Stimulated activated CD4-positive, alpha-beta T cell treated with anti-CD3 and anti-CD28 coated beads, Interleukin-1b, Interleukin-23, amount 100 ng/mL, for 4 hours (primary cell): Measurements from ENCODE around the gene FNDC8.
A peak's percentile ranks its signal among the peaks of the same experiment; 100 is the strongest.
"Not testable (repeated sequence)": the region's sequence is repeated elsewhere in the genome, so short reads cannot be mapped to it uniquely, and the experiment has no call there.

Experiments
- DNase-seq, 2 donors: peaks; one replicate each; pipeline ENCODE4 v3.0.0-alpha.2; 2020; ENCODE audit warnings: low read depth in 2 of 2

Gene FNDC8

DNA sequence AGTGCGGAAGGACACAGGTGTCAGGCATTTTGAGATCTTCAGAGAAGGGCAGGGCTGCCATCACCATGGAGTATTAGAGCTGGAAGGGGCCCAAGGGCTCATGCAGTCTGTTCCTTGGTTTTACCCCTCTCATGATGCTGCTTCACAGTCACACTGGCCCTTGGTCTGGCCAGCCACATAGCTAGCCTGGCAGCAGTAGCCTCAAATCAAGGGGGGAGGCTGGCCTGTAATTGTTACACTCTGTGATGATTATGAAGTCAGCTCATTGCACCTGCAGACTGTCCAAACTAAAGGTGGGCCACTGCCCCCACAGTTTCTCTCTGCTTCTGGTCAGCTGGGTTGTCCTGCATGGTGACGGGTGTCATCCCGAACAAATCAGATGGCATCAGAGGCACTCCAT, at the start of gene FNDC8:
Gene FNDC8 (plus strand): TSS at position 301 of the 400 bp plus-strand sequence. CDS start 79 bp downstream, at position 380.
- DNase-seq = no peak

DNA sequence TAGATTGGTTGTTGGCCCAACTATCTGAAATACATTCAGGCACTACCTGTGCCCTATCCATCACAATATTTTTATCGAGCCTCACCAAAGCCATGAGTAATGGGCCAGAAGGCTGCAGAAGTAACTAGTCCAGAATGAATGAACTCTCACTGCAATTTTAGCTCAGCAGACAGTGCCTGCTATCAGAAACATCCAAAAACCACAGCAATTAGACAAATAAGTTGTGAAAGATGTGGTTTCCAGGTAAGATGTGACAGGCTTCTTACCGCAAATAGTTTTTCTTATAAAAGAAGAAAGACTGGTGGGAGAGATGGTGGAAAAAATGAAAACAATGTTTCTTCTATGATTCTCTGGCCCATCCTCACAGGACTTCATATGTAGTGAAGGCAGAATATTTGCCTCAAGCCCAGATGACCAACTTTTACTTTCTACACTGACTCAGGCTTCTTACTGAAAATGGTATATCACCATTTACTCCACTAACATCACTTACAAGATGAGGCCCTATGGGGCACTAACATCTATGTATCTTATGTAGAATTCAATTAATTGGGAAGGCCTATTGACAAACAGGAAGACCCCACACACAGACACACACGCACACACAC, 48.1 kb upstream of the FNDC8 start:
- DNase-seq = no peak

DNA sequence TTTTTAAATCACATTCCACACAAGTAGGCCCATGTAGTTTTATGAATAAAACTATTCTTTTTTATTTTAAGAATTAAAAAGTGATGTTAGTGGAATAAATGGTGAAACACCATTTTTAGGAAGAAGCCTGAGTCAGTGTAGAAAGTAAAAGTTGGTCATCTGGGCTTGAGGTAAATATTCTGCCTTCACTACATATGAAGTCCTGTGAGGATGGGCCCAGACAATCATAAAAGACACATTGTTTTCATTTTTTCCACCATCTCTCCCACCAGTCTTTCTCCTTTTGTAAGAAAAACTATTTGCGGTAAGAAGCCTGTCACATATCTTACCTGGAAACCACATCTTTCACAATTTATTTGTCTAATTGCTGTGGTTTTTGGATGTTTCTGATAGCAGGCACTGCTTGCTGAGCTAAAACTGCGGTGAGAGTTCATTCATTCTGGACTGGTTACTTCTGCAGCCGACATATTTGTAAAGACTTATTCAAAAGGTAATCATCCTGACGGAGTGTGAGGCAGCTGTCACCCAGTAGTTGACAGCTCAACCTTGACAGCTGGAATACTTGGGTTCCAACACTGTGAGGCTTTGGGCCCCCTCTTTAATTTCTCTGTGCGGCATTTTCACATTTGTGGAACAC, 47.3 kb upstream of the FNDC8 start:
- DNase-seq = no peak

DNA sequence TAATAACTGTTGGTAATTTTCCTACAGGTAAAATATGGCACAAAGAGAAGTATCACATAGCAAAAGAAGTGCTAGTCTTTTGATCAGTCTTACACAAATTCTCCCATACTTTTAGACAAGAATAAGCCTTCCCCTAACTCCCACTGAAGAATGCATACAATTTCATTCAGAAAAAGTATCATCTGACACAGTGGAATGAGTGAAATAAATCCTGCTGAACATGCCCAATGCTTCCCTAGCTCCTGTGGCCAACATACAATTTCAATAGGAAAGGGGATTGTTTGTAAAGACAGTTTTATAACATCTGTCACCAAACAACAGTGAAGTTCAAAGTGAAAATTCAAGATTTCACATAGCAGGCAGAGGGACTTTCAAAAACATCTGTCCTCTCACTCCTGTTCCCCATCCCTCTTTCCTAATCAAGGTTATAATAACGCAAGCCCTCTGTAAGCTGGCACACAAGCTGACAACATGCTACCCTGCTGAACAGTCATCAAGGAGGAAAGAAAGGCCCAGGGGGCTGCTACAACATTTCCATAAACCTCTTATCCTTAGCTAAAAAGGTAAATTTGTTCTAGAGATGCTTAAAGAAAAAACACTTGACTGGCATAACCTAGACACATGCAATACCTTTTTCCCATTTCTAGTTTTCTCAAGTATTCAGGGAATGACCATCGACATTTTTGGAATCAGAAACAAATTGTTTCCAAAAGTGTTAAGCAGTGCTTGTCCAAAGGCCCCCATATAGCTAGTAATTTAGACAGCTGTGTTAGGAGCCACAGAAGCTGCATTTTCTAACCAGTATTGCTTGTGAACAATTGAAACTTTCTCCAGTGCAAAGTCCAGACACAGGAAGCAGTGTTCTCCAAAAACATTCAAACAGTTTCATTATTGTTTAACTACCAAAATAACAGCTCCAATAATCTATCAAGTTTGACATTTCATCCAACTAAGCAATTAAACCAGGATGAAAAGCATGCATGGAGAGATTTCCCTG, 46.4 kb upstream of the FNDC8 start:
- no peak for DNase-seq

DNA sequence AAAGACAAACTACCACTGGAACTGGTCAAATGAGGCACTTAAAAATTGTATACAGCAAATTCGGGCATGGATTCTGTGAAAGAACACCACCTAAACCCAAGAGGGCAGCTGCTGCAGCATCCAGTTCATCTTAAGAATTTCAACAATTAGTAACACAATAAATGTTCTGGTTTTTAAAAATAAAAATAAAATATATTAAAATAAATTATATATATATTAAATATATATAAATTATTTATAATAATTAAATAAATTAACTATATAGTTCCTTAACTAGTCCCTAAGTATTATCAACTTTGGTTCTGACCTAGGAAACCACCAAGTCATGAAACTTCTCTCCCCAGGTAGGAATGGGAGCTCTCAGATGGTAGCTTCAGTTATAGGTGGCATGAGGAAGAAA, 44.5 kb upstream of the FNDC8 start:
- DNase-seq = no peak

DNA sequence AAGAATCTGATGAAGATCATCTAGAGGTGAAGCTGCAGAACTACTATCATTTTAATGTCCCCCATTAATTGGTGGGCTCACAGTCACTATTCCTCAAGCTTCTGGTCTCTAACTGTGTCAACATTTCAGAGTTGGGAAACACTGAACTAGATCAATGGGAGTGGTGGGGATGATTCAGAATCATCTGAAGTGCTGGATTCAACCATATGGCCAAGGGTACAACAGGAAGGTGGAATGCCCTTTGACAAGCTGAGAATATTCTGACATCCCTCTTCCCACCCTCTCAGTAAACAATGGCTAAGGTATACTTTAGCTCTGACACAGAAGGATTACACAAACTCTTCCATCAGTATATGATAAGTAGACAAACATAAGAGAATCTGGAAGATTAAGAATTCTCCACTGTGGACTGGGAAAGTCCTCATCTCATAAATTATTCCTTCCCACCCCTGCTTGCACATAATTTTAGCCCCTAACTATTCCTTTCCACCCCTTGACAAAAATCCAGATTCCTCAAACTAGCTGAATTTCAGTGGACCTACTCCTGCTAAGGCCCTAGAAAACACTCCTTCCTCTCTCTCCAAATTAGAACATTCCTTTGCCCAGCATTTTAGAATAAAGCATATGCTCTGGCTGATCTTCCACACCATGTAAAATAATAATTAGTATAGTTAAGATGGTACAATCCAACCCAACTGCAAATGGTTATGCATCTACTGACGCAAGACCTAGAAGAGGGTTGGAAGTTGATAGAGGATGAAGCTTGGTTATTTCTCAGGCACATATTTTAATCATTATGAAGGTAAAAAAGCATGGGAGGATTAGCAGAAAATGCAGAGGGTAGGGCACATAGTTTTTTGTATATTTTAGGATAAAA, 41.6 kb upstream of the FNDC8 start:
- DNase-seq = no peak

DNA sequence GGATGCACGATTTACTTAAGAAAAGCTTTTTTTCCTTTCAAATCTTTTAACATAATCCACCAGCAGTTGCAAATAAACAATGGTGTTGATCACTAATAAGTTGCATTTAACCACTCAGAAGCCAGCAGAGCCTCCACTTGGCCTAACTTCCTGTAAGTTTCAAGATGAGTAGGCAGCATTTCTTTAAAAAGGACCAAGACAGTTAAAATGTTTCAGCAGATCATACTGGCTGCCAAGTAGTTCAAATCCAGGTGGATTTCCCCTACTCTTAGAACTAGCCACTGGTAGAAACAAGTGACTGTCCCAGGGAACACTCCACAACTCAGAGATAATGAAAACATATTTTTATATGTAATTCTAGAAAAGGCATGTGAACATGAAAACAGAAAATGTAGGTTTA, 40.9 kb upstream of the FNDC8 start:
- DNase-seq = no peak

DNA sequence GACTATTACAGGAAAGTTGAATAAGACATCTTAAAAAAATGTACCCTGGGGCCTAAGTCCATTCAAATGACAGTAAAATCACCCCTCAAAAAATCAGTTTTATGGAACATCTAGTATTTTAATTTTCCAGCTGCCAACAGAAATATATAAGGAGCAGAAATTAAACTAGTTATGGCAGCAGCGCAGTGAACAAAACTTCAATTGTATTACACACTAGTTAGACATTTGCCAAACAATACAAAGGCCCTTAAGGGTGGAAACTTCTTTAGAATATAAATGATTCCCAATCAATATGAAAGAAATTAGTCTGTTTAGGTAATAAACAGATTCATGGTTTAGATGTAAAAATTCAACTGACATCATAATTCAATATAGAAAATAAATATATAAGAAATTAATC, 39.8 kb upstream of the FNDC8 start:
- DNase-seq = no peak

DNA sequence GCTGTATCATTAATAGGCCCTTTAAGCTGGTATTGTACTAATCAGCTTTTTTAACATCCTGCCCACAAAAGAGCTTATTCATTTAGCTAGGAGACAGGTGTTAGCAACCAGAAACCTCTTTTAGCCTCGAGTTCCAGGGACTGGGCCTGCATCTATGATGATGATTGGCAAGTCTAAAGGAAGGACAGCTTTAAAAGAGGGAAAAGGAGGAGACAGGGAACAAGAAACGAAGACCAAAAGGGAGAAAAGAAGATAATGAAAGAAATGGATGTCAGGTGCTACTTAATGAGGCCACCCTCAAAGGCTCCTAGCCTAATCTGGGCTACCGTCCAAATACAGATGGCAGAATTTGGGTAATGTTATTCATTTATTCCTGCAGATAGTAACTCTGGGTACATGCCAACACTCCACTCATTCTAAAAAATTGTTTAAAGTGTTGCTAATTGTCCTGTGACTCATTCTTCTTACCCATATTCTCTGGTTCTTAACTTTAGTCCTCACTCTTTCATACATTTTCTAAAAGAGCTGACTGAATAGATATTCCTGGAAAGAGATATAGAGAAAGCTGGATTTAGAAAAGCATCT, 39.2 kb upstream of the FNDC8 start:
- DNase-seq = no peak

DNA sequence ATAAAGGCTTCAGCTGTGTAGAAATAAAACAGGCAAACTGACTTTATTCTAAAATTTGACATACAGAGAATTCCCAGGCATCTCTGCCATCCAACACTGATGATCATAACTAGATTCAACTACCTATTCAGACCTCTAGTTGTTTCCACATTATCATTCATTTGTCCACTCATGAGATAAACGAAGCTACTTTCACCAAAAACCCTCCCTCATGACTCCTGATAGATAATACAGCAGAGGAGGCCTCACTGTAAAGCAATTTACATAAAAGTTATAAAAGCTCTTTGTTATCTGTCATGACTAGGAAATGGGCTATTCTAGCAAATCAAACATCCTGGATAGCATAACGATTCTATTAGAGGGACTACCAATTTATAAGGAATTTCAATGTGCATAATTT, 38.3 kb upstream of the FNDC8 start:
- DNase-seq = no peak

DNA sequence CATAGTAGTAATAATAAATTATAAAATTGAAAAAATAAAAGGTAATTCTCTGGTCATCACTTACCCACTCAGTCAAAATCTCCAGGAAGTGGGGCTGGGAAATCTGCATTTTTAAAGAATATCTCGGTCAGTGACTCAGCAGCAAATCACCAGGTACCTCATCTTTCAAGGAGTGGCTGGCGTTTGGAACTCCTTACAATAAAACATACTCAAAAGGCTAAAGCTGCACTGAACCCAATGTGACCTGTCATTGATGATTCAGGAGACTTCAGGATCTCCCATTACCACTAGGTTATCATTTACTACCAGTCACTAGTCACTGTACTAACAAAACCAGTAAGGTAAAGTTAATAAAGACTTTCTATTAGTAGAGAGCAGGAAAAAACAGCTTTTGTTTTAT, 36.4 kb upstream of the FNDC8 start:
- DNase-seq = no peak

DNA sequence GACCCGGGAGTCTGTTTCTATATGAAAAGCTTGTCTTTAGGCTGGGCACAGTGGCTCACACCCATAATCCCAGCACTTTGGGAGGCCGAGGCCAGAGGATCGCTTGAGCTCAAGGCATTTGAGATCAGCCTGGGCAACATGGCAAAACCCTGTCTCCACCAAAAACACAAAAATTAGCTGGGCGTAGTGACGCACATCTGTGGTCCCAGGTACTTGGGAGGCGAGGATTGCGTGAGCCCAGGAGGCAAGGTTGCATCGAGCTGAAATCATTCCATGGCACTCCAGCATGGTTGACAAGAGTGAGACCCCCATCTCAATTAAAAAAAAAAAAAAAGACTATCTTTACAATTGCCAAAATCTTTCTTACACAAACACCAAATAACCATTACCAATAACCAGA, 35.3 kb upstream of the FNDC8 start:
- no peak for DNase-seq

DNA sequence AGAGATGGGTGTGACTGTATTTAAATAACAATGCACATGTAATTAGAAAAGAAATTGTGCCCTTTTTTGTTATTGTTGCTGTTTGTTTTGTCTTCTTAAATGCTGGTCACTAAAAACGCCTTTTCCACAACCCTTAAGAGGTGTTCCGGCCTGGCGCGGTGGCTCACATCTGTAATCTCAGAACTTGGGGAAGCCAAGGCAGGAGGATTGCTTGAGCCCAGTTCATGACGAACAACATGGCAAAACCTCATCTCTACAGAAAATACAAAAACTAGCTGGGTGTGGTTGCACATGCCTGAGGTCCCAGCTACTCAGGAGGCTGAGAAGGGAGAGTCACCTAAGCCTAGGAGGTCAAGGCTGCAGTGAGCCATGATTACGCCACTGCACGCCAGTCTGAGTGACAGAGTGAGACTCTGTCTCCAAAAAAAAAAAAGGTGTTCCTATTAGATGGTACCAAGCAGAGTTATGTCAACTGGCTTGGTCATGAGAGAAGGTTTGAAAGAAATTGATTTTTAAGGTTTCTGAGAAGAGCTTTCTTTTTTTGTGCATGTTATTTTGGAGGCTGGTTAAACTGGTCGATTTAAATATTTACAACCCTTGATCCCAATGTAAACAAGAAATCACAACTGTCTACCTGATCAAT, 34.4 kb upstream of the FNDC8 start:
- DNase-seq = no peak

DNA sequence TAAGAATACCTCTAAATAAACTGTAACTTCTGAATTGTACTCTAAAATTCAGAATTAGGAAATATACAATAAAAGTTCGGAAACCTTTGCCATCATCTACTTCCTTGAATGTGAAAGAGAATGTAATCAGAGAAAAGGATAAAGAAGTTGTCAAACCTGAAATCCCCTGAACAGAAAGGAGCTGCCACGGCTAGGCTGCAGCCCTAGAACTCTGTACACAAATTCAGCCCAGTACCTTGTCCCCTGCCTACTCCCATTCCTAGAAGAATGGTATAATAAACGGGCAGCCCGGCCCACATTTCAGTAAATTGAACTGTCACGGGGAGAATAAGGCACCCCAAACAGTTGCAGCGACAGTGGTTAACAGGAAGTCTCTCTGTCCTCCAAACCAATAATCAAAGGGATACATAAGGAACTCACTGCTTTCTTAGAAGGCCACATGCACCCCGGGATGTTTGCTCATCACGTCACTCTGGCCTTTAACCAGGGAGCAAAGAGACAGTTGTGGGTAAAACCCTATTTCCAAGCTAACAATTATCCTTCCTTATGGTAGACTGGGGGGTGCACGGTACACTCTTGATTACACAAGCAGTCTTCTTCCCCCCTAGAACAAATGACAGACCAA, 33.6 kb upstream of the FNDC8 start:
- DNase-seq = no peak

DNA sequence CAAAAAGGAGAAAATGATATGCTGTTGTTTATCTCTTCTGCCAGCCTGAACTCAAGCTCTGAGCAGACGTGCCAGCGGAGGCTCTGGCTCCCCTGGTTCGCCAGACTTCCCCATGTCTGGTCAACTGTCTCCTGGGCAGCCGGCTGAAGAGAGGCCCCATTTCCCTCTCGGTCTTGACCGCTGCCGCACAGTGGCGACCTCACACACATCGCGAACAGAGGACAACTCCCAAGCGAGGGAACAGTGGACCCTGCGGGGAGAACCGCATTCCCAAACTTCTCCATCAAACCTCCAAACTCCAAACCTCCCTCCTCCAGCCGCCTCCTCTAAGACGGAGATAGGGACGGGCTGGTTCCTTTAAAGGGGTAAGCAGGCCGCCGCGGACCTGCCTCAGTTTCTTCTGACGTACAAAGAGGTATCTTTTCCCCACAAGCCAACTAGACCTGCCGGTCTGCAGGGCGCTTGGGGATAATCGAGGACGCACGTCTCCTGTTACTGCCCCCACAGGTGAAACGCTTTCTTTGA, 33.0 kb upstream of the FNDC8 start:
- peak in 1 of 2 donors; percentile 9 for DNase-seq

DNA sequence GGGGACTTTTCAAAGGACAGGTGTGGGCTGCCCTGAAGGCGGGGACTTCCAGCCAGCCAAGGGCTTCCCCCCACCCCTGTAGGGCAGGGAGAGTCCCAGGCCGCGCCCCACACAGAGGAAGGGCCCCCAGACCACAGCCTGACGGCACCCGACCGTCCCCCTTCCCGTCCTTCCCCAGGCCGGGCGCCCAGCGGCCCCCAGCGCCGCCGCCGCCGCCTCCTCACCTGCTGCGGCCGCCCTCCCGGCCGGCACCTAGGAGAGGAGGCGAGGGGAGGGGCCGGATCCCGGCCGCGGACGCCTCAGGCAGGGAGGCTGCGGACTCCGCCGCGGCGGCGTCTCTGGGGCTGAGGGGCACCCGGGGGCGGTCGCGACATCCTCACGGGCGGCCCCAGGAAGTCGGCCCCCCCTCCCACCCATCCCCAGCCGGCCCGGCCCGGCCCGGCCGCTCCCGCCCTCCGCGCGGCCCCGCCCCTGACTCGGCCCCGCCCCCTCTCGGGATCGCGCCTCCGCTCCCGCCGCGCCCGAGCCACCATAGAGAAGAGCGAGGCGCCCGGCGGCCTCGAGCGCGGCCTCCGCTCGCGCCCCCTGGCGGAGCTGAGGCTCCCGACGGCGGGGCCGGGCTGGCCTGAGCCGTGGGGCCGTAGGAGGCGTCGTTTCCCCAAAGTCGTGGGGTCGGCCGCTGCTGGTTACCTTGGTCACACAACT, 32.4 kb upstream of the FNDC8 start:
- DNase-seq = peak; percentile 88 to 93

DNA sequence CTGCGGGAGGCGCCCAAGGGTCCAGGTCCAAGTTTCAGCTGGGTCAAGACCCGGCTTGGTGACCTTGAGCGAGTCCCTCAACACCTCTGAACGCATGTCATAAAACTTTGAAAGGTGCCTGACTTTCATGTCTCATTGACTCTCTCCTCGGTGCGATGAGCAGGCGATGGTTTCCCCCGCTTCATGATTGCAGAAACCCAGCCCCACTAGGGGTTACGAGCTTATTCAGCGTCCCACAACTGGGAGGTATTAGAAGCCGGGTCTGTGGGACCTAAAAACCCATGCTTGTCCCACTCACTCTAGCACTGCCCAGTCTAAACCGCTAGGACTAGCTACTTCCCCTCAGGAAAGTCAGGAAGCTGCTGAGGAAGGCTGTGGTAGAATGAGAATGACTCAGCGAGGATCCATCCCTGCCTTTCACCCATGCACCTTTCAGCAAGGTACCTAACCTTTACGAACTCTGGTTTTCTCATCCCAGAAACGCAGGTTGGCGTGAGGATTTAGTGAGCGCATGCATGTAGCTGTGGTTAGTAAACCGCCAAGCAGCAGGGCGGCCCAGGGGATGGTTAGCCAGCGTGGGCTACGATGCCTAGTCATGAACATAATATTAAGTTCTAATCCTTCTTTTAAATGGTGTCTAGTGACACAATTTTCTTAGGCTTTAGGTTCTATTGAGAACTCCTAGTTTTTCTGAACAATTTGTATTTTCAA, 31.7 kb upstream of the FNDC8 start:
- DNase-seq = peak; percentile 32 to 50

DNA sequence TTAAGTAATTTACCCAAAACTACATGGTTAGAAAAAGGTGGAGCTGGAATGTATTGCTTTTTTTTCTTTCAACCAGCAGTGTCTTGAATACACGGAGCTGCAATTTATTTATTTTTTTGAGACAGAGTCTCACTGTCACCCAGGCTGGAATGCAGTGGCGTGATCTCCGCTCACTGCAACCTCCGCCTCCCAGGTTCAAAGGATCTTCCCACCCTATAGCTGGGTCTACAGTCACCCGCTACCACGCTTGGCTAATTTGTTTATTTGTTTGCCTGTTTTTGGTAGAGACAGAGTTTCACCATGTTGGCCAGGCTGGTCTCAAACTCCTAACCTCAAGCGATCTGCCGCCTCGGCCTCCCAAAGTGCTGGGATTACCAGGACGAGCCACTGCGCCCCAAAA, 30.7 kb upstream of the FNDC8 start:
- DNase-seq = not testable (repeated sequence)

DNA sequence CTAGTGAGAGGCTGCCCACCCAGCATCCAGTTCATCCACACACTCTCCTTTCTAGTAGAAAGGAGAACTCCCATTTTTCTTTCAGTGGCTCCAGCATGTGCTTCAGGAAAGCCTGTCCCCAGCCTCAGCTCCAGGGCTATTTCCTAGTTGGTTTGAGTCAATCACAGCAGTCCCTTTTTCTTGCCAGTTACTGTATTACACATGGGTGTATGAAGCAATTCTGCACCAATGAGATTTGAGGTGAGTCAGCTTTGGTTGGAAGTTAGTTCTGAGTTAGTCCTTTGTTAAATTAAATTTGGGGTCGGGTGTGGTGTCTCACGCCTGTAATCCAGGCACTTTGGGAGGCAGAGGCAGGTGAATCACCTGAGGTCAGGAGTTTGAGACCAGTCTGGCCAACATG, 26.5 kb upstream of the FNDC8 start:
- DNase-seq = no peak
